ENCODE results near the gene NAA20. TPM values are rescaled to one million over a fixed set of nuclear protein-coding genes. Genes with fewer than 3 reads are reported as not detected.

Gene NAA20
- total and polyA plus RNA-seq, 4 donors, result 33.6 to 143 (median 59.9) TPM

- Histone ChIP-seq H3K36me3 (ENCODE audit: control insufficient read depth in 4 of 4, insufficient read depth in 4 of 4, low read length in 4 of 4) (no peaks in the 10 kb centered on the region), H3K9me3 (ENCODE audit: control insufficient read depth in 4 of 4, insufficient read depth in 3 of 4, low read length in 3 of 4) (no peaks in the 10 kb centered on the region), H3K4me3 (no peak overlapping the region), H3K27ac (ENCODE audit: low read depth in 1 of 2, low read length in 1 of 2) (peak overlapping the region in 1 of 2 donors; percentile 22), H3K9ac (ENCODE audit: insufficient read depth in 1 of 2, low read length in 2 of 2) (no peak overlapping the region), H3K4me1 (ENCODE audit: control insufficient read depth in 5 of 5, insufficient read depth in 5 of 5, low read length in 5 of 5) (peaks cover 0 to 4% (median 0%) of the 10 kb centered on the region in 5 donors), H3K27me3 (ENCODE audit: control insufficient read depth in 3 of 3, insufficient read depth in 3 of 3, low read length in 2 of 3) (peaks cover 0 to 16% (median 4%) of the 10 kb centered on the region in 3 donors)
- DNase-seq, result no peak
- WGBS, 2 donors, result 79 to 81% methylated on average over 6 of the region's 6 CpGs
- ATAC-seq (ENCODE audit: insufficient read depth, low FRiP score), result no peak
- TF ChIP-seq CTCF (IDR thresholded peaks at IDR 0.05; ENCODE audit: control extremely low read depth, extremely low read depth), result no peak
Measured at GRCh38 chr20:20060234-20060998, 43.3 kb downstream of the NAA20 start.

GRCh38 chr20:20063941-20064702, 47.0 kb downstream of the NAA20 start:
- Histone ChIP-seq H3K4me3 (no peak overlapping the region), H3K9ac (ENCODE audit: insufficient read depth in 1 of 2, low read length in 2 of 2) (peak overlapping the region in 1 of 2 donors; percentile 20), H3K36me3 (ENCODE audit: control insufficient read depth in 4 of 4, insufficient read depth in 4 of 4, low read length in 4 of 4) (no peaks in the 10 kb centered on the region), H3K9me3 (ENCODE audit: control insufficient read depth in 4 of 4, insufficient read depth in 3 of 4, low read length in 3 of 4) (no peaks in the 10 kb centered on the region), H3K4me1 (ENCODE audit: control insufficient read depth in 5 of 5, insufficient read depth in 5 of 5, low read length in 5 of 5) (peaks cover 0 to 6% (median 0%) of the 10 kb centered on the region in 5 donors), H3K27me3 (ENCODE audit: control insufficient read depth in 3 of 3, insufficient read depth in 3 of 3, low read length in 2 of 3) (peaks cover 0 to 15% (median 6%) of the 10 kb centered on the region in 3 donors), H3K27ac (ENCODE audit: low read depth in 1 of 2, low read length in 1 of 2) (no peak overlapping the region)
- 62 to 64% methylated on average over 12 of the region's 12 CpGs for whole genome bisulfite sequencing, 2 donors
- no peak for TF ChIP-seq CTCF (IDR thresholded peaks at IDR 0.05; ENCODE audit: control extremely low read depth, extremely low read depth)
- DNase-seq (no peak), ATAC-seq (ENCODE audit: insufficient read depth, low FRiP score) (no peak)

- Histone ChIP-seq H3K9ac (ENCODE audit: insufficient read depth in 1 of 2, low read length in 2 of 2) (no peak overlapping the region), H3K4me3 (no peak overlapping the region), H3K4me1 (ENCODE audit: control insufficient read depth in 5 of 5, insufficient read depth in 5 of 5, low read length in 5 of 5) (peaks cover 0 to 6% (median 0%) of the 10 kb centered on the region in 5 donors), H3K27ac (ENCODE audit: low read depth in 1 of 2, low read length in 1 of 2) (no peak overlapping the region), H3K36me3 (ENCODE audit: control insufficient read depth in 4 of 4, insufficient read depth in 4 of 4, low read length in 4 of 4) (no peaks in the 10 kb centered on the region), H3K27me3 (ENCODE audit: control insufficient read depth in 3 of 3, insufficient read depth in 3 of 3, low read length in 2 of 3) (peaks cover 0 to 14% (median 9%) of the 10 kb centered on the region in 3 donors), H3K9me3 (ENCODE audit: control insufficient read depth in 4 of 4, insufficient read depth in 3 of 4, low read length in 3 of 4) (no peaks in the 10 kb centered on the region)
- ATAC-seq (ENCODE audit: insufficient read depth, low FRiP score), result no peak
- 63 to 76% methylated on average over 1 of the region's 1 CpG for WGBS, 2 donors
- DNase-seq, result peak in 2 of 3 donors; percentile 53 to 69
- no peak for TF ChIP-seq CTCF (IDR thresholded peaks at IDR 0.05; ENCODE audit: control extremely low read depth, extremely low read depth)
Measured at GRCh38 chr20:20065361-20065760, 48.2 kb downstream of the NAA20 start.
